CD14-positive monocyte (primary cell): ENCODE measurements around the gene RASL10B. TPM values are rescaled to one million over a fixed set of nuclear protein-coding genes. Genes with fewer than 3 reads are reported as not detected.

Experiments used
- DNase-seq, 3 donors: peaks; one replicate each; pipeline ENCODE4 v3.0.0-alpha.2; 2011 to 2022
- H2AFZ ChIP-seq: 2 replicates; pipeline ENCODE4 v1.6.0; 2012; ENCODE audit warnings: mild to moderate bottlenecking, low read depth, low read length, inconsistent platforms; ENCODE audit not compliant: insufficient read depth, poor library complexity, severe bottlenecking
- H3K27ac ChIP-seq, 2 donors: 1 replicate in 1 of 2; 2 replicates in 1 of 2; pipeline ENCODE4 v1.5.1; 2012 to 2013; ENCODE audit warnings: low read length in 2 of 2, control low read depth in 1 of 2, inconsistent platforms in 1 of 2, low read depth in 1 of 2, mild to moderate bottlenecking in 1 of 2
- H3K27me3 ChIP-seq, 2 donors: one replicate each; pipeline versions ENCODE4 v1.6.0 to v1.6.1; 2011 to 2013; ENCODE audit warnings: low read length in 2 of 2; ENCODE audit not compliant: control insufficient read depth in 2 of 2, insufficient read depth in 2 of 2
- H3K36me3 ChIP-seq, 2 donors: replicated peaks in 1 of 2; 1 replicate in 1 of 2; 2 replicates in 1 of 2; pipeline versions ENCODE4 v1.5.1 to v1.6.1; 2012 to 2013; ENCODE audit warnings: low read length in 2 of 2, control low read depth in 1 of 2, inconsistent platforms in 1 of 2, mild to moderate bottlenecking in 1 of 2; ENCODE audit not compliant: insufficient read depth in 2 of 2, control insufficient read depth in 1 of 2
- H3K4me1 ChIP-seq, 2 donors: 1 replicate in 1 of 2; 2 replicates in 1 of 2; pipeline versions ENCODE4 v1.5.1 to v1.6.1; 2012 to 2013; ENCODE audit warnings: low read length in 2 of 2, control low read depth in 1 of 2, inconsistent platforms in 1 of 2, mild to moderate bottlenecking in 1 of 2, moderate library complexity in 1 of 2; ENCODE audit not compliant: insufficient read depth in 2 of 2, control insufficient read depth in 1 of 2
- H3K4me2 ChIP-seq: replicated peaks from 2 replicates; pipeline ENCODE3; 2012; ENCODE audit warnings: low read length, moderate library complexity, mild to moderate bottlenecking; ENCODE audit not compliant: poor library complexity, severe bottlenecking; ENCODE audit errors: extremely low read depth
- H3K4me3 ChIP-seq, 3 experiments: fragments of 200-600 bp in 1 of 3; sonication (generic) in 1 of 3; replicated peaks in 1 of 3; 1 replicate in 2 of 3; 2 replicates in 1 of 3; pipeline ENCODE4 v1.5.1; 2011 to 2013; ENCODE audit warnings: low read length in 3 of 3, mild to moderate bottlenecking in 3 of 3, control low read depth in 2 of 3, low read depth in 2 of 3, inconsistent platforms in 1 of 3, moderate library complexity in 1 of 3
- H3K79me2 ChIP-seq: 2 replicates; pipeline ENCODE4 v1.6.0; 2012; ENCODE audit warnings: mild to moderate bottlenecking, control low read depth, inconsistent platforms, low read length, moderate library complexity; ENCODE audit not compliant: insufficient read depth
- H3K9ac ChIP-seq: 2 replicates; pipeline ENCODE4 v1.6.0; 2017; ENCODE audit warnings: low read length, mild to moderate bottlenecking; ENCODE audit not compliant: insufficient read depth, poor library complexity, severe bottlenecking
- H3K9me3 ChIP-seq, 2 donors: replicated peaks in 1 of 2; 1 replicate in 1 of 2; 2 replicates in 1 of 2; pipeline versions ENCODE4 v1.5.1 to v1.6.1; 2012 to 2013; ENCODE audit warnings: low read length in 2 of 2, control low read depth in 1 of 2; ENCODE audit not compliant: control insufficient read depth in 1 of 2, insufficient read depth in 1 of 2
- H4K20me1 ChIP-seq: 2 replicates; pipeline ENCODE4 v1.6.0; 2012; ENCODE audit warnings: mild to moderate bottlenecking, low read length, control low read depth, moderate library complexity; ENCODE audit not compliant: insufficient read depth
- H3K27ac Mint-ChIP-seq, 7 donors: one replicate each; pipeline ENCODE4 v1.8.0; 2020; ENCODE audit warnings: mild to moderate bottlenecking in 7 of 7, mixed read lengths in 7 of 7, moderate library complexity in 6 of 7, inconsistent platforms in 2 of 7
- H3K27me3 Mint-ChIP-seq, 3 donors: one replicate each; pipeline ENCODE4 v1.8.0; 2021 to 2022; ENCODE audit warnings: low read depth in 3 of 3, mild to moderate bottlenecking in 3 of 3, mixed read lengths in 3 of 3, moderate library complexity in 3 of 3, inconsistent platforms in 1 of 3
- H3K36me3 Mint-ChIP-seq, 2 donors: one replicate each; pipeline ENCODE4 v1.8.0; 2020; ENCODE audit warnings: mixed read lengths in 2 of 2, inconsistent platforms in 1 of 2, mild to moderate bottlenecking in 1 of 2
- H3K4me1 Mint-ChIP-seq: one replicate; pipeline ENCODE4 v1.8.0; 2020; ENCODE audit warnings: mild to moderate bottlenecking, mixed read lengths
- H3K4me3 Mint-ChIP-seq, 2 donors: one replicate each; pipeline ENCODE4 v1.8.0; 2020; ENCODE audit warnings: mild to moderate bottlenecking in 2 of 2, mixed read lengths in 2 of 2, moderate library complexity in 1 of 2
- H3K9me3 Mint-ChIP-seq, 7 donors: one replicate each; pipeline ENCODE4 v1.8.0; 2020 to 2022; ENCODE audit warnings: mixed read lengths in 7 of 7, mild to moderate bottlenecking in 6 of 7, moderate library complexity in 6 of 7, inconsistent platforms in 2 of 7
- CTCF ChIP-seq: fragments of 200-600 bp; IDR thresholded peaks from one replicate; pipeline ENCODE4 v1.8.0; 2022; ENCODE audit warnings: antibody characterized with exemption, mild to moderate bottlenecking
- WGBS: methylation state at CpG from one replicate; pipeline ENCODE4 v1.1.5; 2013; ENCODE audit warnings: missing lambda C conversion rate; ENCODE audit not compliant: insufficient coverage; 5-methylcytosine and 5-hydroxymethylcytosine counted together
- intact Hi-C, 2 donors: fragments of 100-400 bp; cut with micrococcal nuclease; formaldehyde crosslinking; loops; one replicate each; pipeline versions ENCODE4 v1.15.0 to v1.15.1; 2023
- polyA plus RNA-seq, 3 donors: library from polyadenylated mRNA; depleted of rRNA in 1 of 3; unstranded in 2 of 3; stranded (reverse) in 1 of 3; fragments of 300-500 nt in 2 of 3; fragments of >200 nt in 1 of 3; fragmentation: Illumina TruSeq in 2 of 3; gene quantifications; 1 replicate in 2 of 3; 2 replicates in 1 of 3; pipeline ENCODE4 v1.2.3, GENCODE V29; 2012 to 2021

RASL10B gene
- polyA plus RNA-seq, 3 donors: not detected

GRCh38 chr17:35715416-35715815 is 16.0 kb upstream of the RASL10B start:
- Mint-ChIP-seq H3K9me3 (no peaks in the 10 kb centered on the region), H3K27ac (no peak overlapping the region), H3K4me3 (no peak overlapping the region), H3K4me1 (no peaks in the 10 kb centered on the region), H3K27me3 (no peaks in the 10 kb centered on the region), H3K36me3 (peaks cover 46 to 52% of the 10 kb centered on the region in 2 donors)
- Histone ChIP-seq H3K9ac (no peak overlapping the region), H3K27ac (no peak overlapping the region), H3K79me2 (no peaks in the 10 kb centered on the region), H3K36me3 (peaks cover 77 to 96% of the 10 kb centered on the region in 2 donors), H3K4me3 (no peak overlapping the region), H3K4me2 (no peak overlapping the region), H4K20me1 (no peaks in the 10 kb centered on the region), H3K27me3 (no peaks in the 10 kb centered on the region), H2AFZ (no peak overlapping the region), H3K9me3 (no peaks in the 10 kb centered on the region), H3K4me1 (no peaks in the 10 kb centered on the region)
- DNase-seq: no peak
- intact Hi-C loops: no loop called here
- TF ChIP-seq CTCF: no peak

GRCh38 chr17:35716173-35716572 is 15.3 kb upstream of the RASL10B start:
- Mint-ChIP-seq H3K27ac (no peak overlapping the region), H3K36me3 (peaks cover 47 to 52% of the 10 kb centered on the region in 2 donors), H3K4me3 (no peak overlapping the region), H3K9me3 (no peaks in the 10 kb centered on the region), H3K27me3 (no peaks in the 10 kb centered on the region), H3K4me1 (no peaks in the 10 kb centered on the region)
- H3K4me1 ChIP-seq: no peaks in the 10 kb centered on the region
- no peaks in the 10 kb centered on the region for H3K9me3 ChIP-seq
- no peaks in the 10 kb centered on the region for H4K20me1 ChIP-seq
- no CpG with 5 or more reads among the region's 3 CpGs for WGBS
- H3K4me2 ChIP-seq: no peak overlapping the region
- peaks cover 74 to 95% of the 10 kb centered on the region in 2 donors for H3K36me3 ChIP-seq
- H3K27me3 ChIP-seq: no peaks in the 10 kb centered on the region
- H3K79me2 ChIP-seq: no peaks in the 10 kb centered on the region
- H2AFZ ChIP-seq: no peak overlapping the region
- no peak overlapping the region for H3K27ac ChIP-seq
- H3K9ac ChIP-seq: no peak overlapping the region
- H3K4me3 ChIP-seq: no peak overlapping the region
- intact Hi-C loops: no loop called here
- no peak for DNase-seq
- no peak for TF ChIP-seq CTCF
